Liver (tissue), 9 donors: ENCODE results near the gene KRTDAP. TPM values are rescaled to one million over a fixed set of nuclear protein-coding genes. Genes with fewer than 3 reads are reported as not detected.

ENCODE experiments used
- DNase-seq: peaks from one replicate; pipeline ENCODE4 v3.0.0-alpha.2; 2017; ENCODE audit warnings: low spot score
- H3K27ac ChIP-seq, 2 donors: one replicate each; pipeline ENCODE4 v1.7.0; 2013; ENCODE audit warnings: inconsistent platforms in 2 of 2, low read length in 2 of 2, control low read depth in 1 of 2, low read depth in 1 of 2, mild to moderate bottlenecking in 1 of 2
- H3K27me3 ChIP-seq, 4 donors: one replicate each; pipeline versions ENCODE4 v1.6.1 to v1.7.0; 2013; ENCODE audit warnings: low read length in 3 of 4, inconsistent platforms in 1 of 4, mild to moderate bottlenecking in 1 of 4, moderate library complexity in 1 of 4; ENCODE audit not compliant: control insufficient read depth in 4 of 4, insufficient read depth in 4 of 4
- H3K36me3 ChIP-seq, 4 donors: one replicate each; pipeline versions ENCODE4 v1.6.1 to v1.7.0; 2013; ENCODE audit warnings: low read length in 3 of 4, mild to moderate bottlenecking in 3 of 4, low read depth in 1 of 4, moderate library complexity in 1 of 4; ENCODE audit not compliant: control insufficient read depth in 4 of 4, insufficient read depth in 3 of 4
- H3K4me1 ChIP-seq, 4 donors: one replicate each; pipeline versions ENCODE4 v1.6.1 to v1.7.0; 2013; ENCODE audit warnings: low read length in 3 of 4, mild to moderate bottlenecking in 3 of 4, moderate library complexity in 1 of 4; ENCODE audit not compliant: control insufficient read depth in 4 of 4, insufficient read depth in 4 of 4
- H3K4me3 ChIP-seq, 3 donors: one replicate each; pipeline versions ENCODE4 v1.6.1 to v1.7.0; 2013; ENCODE audit warnings: low read length in 3 of 3, control low read depth in 1 of 3, low read depth in 1 of 3, mild to moderate bottlenecking in 1 of 3
- H3K9ac ChIP-seq, 2 donors: one replicate each; pipeline ENCODE4 v1.7.0; 2013; ENCODE audit warnings: low read length in 2 of 2, mild to moderate bottlenecking in 2 of 2, moderate library complexity in 2 of 2, control low read depth in 1 of 2, low read depth in 1 of 2
- H3K9me3 ChIP-seq, 4 donors: one replicate each; pipeline versions ENCODE4 v1.6.1 to v1.7.0; 2013; ENCODE audit warnings: low read length in 3 of 4; ENCODE audit not compliant: control insufficient read depth in 4 of 4
- ATF3 ChIP-seq: IDR thresholded peaks from 2 replicates; pipeline ENCODE4 v1.6.1; 2016; ENCODE audit warnings: antibody characterized with exemption
- CTCF ChIP-seq: fragments of 150-350 bp; IDR thresholded peaks from 2 replicates; pipeline ENCODE4 v1.5.1; 2017; ENCODE audit warnings: improper control_type of control experiment, low read depth, low read length; ENCODE audit not compliant: missing input control
- EGR1 ChIP-seq, 2 donors: IDR thresholded peaks; 2 replicates each; pipeline ENCODE4 v1.6.1; 2016 to 2018; ENCODE audit warnings: antibody characterized with exemption in 2 of 2, low read depth in 2 of 2
- FOXA1 ChIP-seq: IDR thresholded peaks from 2 replicates; pipeline ENCODE4 v1.6.1; 2016; ENCODE audit warnings: antibody characterized with exemption
- FOXA2 ChIP-seq: IDR thresholded peaks from 2 replicates; pipeline ENCODE4 v1.6.1; 2016; ENCODE audit warnings: antibody characterized with exemption
- GABPA ChIP-seq, 2 donors: IDR thresholded peaks in 1 of 2; conservative IDR thresholded peaks in 1 of 2; 2 replicates each; pipeline ENCODE4 v1.6.1; 2016; ENCODE audit warnings: antibody characterized with exemption in 2 of 2, mild to moderate bottlenecking in 1 of 2, moderate library complexity in 1 of 2
- HNF4A ChIP-seq, 2 donors: conservative IDR thresholded peaks; 2 replicates each; pipeline ENCODE4 v1.6.1; 2016; ENCODE audit warnings: antibody characterized with exemption in 2 of 2, mild to moderate bottlenecking in 2 of 2
- HNF4G ChIP-seq: IDR thresholded peaks from 2 replicates; pipeline ENCODE4 v1.6.1; 2016; ENCODE audit warnings: antibody characterized with exemption
- JUND ChIP-seq, 2 donors: IDR thresholded peaks; 2 replicates each; pipeline ENCODE4 v1.6.1; 2016; ENCODE audit warnings: antibody characterized with exemption in 2 of 2
- MAX ChIP-seq: IDR thresholded peaks from 2 replicates; pipeline ENCODE4 v1.6.1; 2016; ENCODE audit warnings: antibody characterized with exemption
- NR2F2 ChIP-seq: IDR thresholded peaks from 2 replicates; pipeline ENCODE4 v1.6.1; 2016; ENCODE audit warnings: antibody characterized with exemption
- RAD21 ChIP-seq, 2 donors: IDR thresholded peaks; 2 replicates each; pipeline ENCODE4 v1.6.1; 2016; ENCODE audit warnings: antibody characterized with exemption in 2 of 2, mild to moderate bottlenecking in 2 of 2
- REST ChIP-seq: IDR thresholded peaks from 2 replicates; pipeline ENCODE4 v1.6.1; 2016; ENCODE audit warnings: antibody characterized with exemption, mild to moderate bottlenecking
- RXRA ChIP-seq, 2 donors: IDR thresholded peaks; 2 replicates each; pipeline ENCODE4 v1.6.1; 2017 to 2018; ENCODE audit warnings: antibody characterized with exemption in 2 of 2, mild to moderate bottlenecking in 1 of 2
- SP1 ChIP-seq: IDR thresholded peaks from 2 replicates; pipeline ENCODE4 v1.6.1; 2018; ENCODE audit warnings: antibody characterized with exemption, mild to moderate bottlenecking
- TAF1 ChIP-seq: conservative IDR thresholded peaks from 2 replicates; pipeline ENCODE4 v1.6.1; 2016; ENCODE audit warnings: antibody characterized with exemption, mild to moderate bottlenecking
- YY1 ChIP-seq: IDR thresholded peaks from 2 replicates; pipeline ENCODE4 v1.6.1; 2016; ENCODE audit warnings: antibody characterized with exemption, mild to moderate bottlenecking
- ZBTB33 ChIP-seq: IDR thresholded peaks from 2 replicates; pipeline ENCODE4 v1.6.1; 2016; ENCODE audit warnings: antibody characterized with exemption
- WGBS: extraction: QIAGEN DNeasy Blood & Tissue Kit; methylation state at CpG from one replicate; pipeline ENCODE4 v1.1.7; 2013; 5-methylcytosine and 5-hydroxymethylcytosine counted together
- polyA plus RNA-seq, 2 donors: library from polyadenylated mRNA; stranded (reverse) in 1 of 2; unstranded in 1 of 2; fragments of 200-250 nt in 1 of 2; fragments of >200 nt in 1 of 2; fragmentation: Nextera tagmentation in 1 of 2; extraction: Ambion mirVana in 1 of 2; gene quantifications; one replicate each; pipeline versions ENCODE4 v1.2.1 to v1.2.3, GENCODE V29; 2013 to 2015
- total RNA-seq, 2 donors: library from RNA; depleted of rRNA; stranded (reverse); fragments of >200 nt; gene quantifications; one replicate each; pipeline ENCODE4 v1.2.3, GENCODE V29; 2014
- donor health status: healthy.
- donor health status: healthy.
- donor health status: healthy.
- donor health status: healthy.
- donor health status: healthy.

The KRTDAP gene
- total and polyA plus RNA-seq, 4 donors = not detected

- DNase-seq = no peak
- Histone ChIP-seq H3K9me3 (no peaks in the 10 kb centered on the region), H3K4me3 (no peak overlapping the region), H3K27ac (no peak overlapping the region), H3K4me1 (peaks cover 8 to 26% (median 16%) of the 10 kb centered on the region in 4 donors), H3K27me3 (no peaks in the 10 kb centered on the region), H3K9ac (no peak overlapping the region), H3K36me3 (no peaks in the 10 kb centered on the region)
- WGBS = 80% methylated on average over 5 of the region's 5 CpGs
- TF ChIP-seq HNF4A (conservative IDR thresholded peaks at IDR 0.05) (no peak), RXRA (IDR thresholded peaks at IDR 0.05) (no peak), SP1 (no peak), TAF1 (no peak), RAD21 (IDR thresholded peaks at IDR 0.05) (no peak), ATF3 (no peak), FOXA1 (no peak), CTCF (no peak)
Measured at GRCh38 chr19:35438096-35438495, 52.2 kb downstream of the KRTDAP start.

GRCh38 chr19:35437406-35437951, 52.8 kb downstream of the KRTDAP start:
- DNase-seq = no peak
- WGBS = 91% methylated on average over 15 of the region's 15 CpGs
- no peaks in the 10 kb centered on the region for H3K9me3 ChIP-seq
- H3K27ac ChIP-seq = peak overlapping the region; percentile 71 to 79
- TF ChIP-seq REST (no peak), FOXA2 (no peak), JUND (IDR thresholded peaks at IDR 0.05) (no peak), HNF4A (conservative IDR thresholded peaks at IDR 0.05) (no peak), RXRA (IDR thresholded peaks at IDR 0.05) (no peak), HNF4G (no peak), CTCF (no peak), YY1 (no peak), SP1 (no peak), ZBTB33 (no peak), ATF3 (no peak), GABPA (IDR thresholded peaks at IDR 0.05 in 1 of 2, conservative IDR thresholded peaks at IDR 0.05 in 1 of 2) (no peak), FOXA1 (no peak), NR2F2 (no peak), MAX (no peak), RAD21 (IDR thresholded peaks at IDR 0.05) (no peak), EGR1 (IDR thresholded peaks at IDR 0.05; ENCODE audit: low read depth in 2 of 2) (no peak), TAF1 (no peak)
- H3K4me1 ChIP-seq = peaks cover 8 to 26% (median 16%) of the 10 kb centered on the region in 4 donors
- no peaks in the 10 kb centered on the region for H3K27me3 ChIP-seq
- no peak overlapping the region for H3K9ac ChIP-seq
- H3K36me3 ChIP-seq = no peaks in the 10 kb centered on the region
- H3K4me3 ChIP-seq = no peak overlapping the region
